HG03460 (cell line): ENCODE data around the gene THEM5.

Source experiments
- ATAC-seq: cut with Tn5 transposase; IDR thresholded peaks from one replicate; pipeline ENCODE4 v1.9.1; 2021; ENCODE audit not compliant: unreplicated experiment

The THEM5 gene

DNA sequence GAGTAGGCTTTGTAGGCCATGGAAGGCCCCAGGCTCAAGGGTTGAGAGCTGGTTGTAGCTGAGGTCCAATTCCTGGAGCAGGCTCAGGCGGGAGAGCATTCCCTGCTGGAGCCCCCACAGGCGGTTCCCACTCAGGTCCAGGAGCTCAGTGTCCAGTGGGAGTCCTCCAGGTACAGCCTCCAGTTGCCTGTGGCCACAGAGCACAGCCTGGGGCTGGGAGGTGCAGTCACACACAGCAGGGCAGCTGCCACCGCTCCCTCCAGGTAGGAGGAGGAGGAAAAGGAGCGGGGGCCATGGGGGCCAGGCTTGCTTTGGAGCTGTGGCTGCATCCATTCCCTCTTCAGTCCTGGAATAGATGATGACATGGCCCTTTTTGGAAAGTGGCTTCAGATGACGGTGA is 51.1 kb downstream of the THEM5 start:
- ATAC-seq, result no peak

DNA sequence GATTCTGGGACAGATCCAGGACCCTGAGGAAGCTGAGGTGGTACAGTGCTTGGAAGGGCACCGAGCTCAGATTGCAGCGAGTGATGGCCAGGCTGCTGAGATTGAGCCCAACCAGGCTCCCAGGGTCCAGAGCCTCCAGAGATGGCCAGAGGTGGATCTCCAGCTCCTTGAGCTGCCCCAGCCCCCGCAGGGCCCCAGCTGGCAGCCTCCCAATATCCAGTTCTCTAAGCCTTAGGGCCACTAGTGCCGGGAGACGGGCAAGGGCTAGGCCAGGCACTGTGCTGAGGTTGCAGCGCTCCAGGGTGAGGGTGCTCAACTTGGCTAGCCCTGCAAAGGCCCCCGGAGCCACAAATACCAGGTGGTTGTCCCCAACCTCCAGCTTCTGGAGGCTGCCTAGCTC is 51.7 kb downstream of the THEM5 start:
- ATAC-seq, result no peak

DNA sequence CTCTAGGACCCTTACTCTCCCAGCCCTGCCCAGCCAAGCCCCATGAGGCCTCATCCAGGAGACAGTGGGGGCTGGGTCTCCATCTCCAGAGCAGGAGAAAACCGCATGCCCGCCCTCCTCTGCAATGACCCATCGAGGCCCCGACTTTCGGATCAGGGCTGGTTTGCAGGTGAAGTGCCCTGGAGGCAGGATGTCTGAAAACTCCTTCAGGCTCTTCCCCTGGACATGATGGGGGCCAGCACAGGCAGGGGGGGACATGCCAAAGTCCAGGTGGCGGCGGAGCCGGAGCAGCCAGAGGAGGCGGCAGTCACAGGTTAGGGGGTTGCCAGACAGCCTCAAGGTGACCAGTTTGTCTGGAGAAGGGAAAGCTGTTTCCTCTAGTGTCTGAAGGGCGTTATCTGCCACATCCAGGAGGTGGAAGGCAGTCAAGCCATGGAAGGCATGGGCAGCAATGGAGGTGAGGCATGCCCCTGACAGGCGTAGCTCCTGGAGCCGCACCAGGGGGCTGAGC is 52.1 kb downstream of the THEM5 start:
- ATAC-seq, result no peak

DNA sequence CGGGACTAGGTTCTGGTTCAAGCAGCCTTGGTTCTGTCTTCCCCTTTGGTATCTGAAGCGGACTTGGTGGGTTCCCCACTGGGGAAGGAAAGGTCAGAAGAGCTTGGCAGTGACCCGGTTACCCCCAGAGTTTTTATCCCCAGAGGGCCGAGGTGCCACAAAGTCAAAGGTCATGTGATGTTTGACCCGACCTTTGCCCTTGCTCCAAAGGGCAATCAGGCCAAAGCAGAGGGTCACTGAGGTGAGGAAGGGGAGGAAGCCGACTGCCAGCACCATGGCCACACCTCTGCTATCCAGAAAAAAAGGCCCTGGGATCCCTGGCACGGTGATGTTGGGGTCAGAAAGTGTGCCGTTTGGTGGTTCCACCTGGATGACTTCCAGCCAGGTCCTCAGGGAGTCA is 52.7 kb downstream of the THEM5 start:
- ATAC-seq, result no peak

DNA sequence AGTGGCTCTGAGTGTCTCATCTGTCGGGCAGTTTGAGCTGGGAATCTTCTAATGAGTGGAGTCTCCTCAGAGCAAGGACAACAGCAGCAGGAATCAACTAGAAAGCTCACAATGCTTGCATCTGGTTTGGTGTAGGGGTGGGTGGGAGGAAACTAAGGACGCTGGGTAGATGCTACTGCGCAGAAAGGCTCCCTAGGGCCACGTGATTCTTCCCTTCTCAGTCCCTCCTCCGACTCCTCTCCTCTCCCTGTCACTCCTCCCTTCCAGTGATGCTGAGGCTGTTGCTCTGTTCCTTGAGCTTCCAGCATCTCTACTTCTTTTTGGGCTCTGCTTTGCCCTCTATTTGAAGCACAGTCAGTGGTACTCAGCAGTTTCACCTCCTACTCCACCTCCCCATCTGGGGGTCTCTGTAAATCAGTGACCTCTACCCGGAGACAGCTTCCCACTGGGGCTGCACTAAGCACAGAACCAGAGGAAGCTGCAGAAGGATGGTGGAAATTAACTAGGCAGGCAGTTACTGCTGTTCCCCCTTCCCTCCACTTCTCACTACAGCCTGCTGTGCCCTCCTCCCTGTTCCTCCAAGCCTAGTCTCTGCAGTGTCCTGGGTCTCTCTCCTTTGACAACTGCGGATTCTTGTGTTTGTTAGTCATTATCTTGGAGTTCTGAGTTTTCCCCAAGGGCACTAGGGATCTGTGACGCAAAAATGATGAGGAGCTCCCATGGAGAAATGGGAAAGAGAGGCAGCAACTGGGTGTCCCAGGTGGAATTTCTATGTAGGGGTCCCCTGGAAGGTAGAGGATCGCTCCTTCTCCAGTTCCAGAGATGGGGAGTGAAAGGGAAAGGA is 54.1 kb downstream of the THEM5 start:
- no peak for ATAC-seq

DNA sequence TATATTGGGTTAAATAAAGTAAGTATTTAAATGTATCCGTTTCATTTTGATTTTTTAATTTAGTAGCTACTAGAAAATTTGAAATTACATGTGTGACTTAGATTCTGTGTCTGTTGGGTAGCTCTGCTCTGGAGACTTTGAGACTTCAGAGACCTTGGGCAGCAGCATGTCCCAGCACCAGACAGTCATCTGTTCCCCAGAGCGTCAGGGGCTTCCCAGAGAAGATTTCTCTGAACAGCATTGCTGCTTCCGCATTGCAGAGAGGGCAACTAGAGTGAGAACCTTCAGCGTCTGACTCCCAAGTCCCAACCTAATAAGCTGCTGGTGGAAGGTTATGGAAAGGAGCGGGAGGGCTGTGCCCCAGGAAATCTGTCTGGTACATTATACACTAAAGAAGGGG is 54.9 kb downstream of the THEM5 start:
- no peak for ATAC-seq
